ENCODE data around the gene NAT8L.

The NAT8L gene

GRCh38 chr4:2040391-2041238 is 18.5 kb upstream of the NAT8L start:
- H3K27ac ChIP-seq (ENCODE audit: low read length): no peak overlapping the region
- H3K9me3 ChIP-seq (ENCODE audit: control insufficient read depth in 2 of 2, low read length in 2 of 2): no peaks in the 10 kb centered on the region
- H3K4me1 ChIP-seq (ENCODE audit: control insufficient read depth, insufficient read depth, low read length): peaks cover 9% of the 10 kb centered on the region
- no peaks in the 10 kb centered on the region for H3K36me3 ChIP-seq (ENCODE audit: control insufficient read depth in 2 of 2, insufficient read depth in 2 of 2, low read length in 2 of 2)
- H3K4me3 ChIP-seq (ENCODE audit: low read length in 2 of 2): peak overlapping the region in 1 of 2 donors; percentile 74
- no peak overlapping the region for H3K9ac ChIP-seq (ENCODE audit: low read length in 2 of 2)
- peaks cover 20 to 33% of the 10 kb centered on the region in 2 donors for H3K27me3 ChIP-seq (ENCODE audit: control insufficient read depth in 1 of 2, insufficient read depth in 2 of 2, low read length in 2 of 2)

DNA sequence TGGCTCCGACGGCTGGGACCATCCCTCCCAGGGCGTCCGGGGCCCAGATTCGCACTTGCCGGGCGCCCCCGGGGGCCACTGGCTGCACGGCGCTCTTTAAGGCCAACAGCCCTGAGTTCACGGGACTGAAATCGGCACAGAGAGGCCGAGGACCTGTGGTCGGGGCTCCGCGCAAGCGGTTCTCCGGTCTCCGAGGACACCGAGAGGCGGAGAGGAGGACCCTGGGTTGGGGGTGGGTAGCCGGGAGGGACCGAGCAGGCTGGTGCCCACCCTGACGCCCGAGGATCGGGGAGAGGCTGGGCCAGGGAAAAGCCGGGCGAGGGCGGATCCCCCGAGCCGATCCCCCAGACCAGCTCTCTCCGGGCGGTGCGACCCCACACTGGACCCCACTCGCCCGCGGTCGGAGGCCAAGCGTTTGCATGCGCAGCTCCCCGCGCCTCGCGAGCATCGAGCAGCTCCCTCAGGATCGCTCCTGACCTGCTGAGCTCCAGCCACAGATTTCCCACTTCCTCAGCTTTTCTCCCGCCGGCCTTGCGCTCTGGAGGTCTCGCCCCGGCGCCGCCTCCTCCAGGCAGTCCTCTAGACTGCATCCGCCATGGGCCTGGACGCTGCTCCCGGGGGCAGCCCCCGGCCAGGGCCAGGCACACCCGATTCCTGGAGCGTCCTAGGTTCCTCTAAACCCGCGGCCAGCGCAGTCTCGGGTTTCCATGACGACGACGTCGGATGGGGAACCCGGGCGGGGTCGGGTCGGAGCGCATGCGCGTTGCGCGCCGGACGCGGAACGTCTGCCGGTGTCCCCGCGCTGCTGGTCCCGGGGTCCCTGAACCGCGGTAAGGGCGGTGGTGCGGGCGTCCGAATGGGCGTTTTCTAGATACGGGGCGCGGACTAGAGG is 17.6 kb upstream of the NAT8L start:
- no peak overlapping the region for H3K9ac ChIP-seq (ENCODE audit: low read length in 2 of 2)

DNA sequence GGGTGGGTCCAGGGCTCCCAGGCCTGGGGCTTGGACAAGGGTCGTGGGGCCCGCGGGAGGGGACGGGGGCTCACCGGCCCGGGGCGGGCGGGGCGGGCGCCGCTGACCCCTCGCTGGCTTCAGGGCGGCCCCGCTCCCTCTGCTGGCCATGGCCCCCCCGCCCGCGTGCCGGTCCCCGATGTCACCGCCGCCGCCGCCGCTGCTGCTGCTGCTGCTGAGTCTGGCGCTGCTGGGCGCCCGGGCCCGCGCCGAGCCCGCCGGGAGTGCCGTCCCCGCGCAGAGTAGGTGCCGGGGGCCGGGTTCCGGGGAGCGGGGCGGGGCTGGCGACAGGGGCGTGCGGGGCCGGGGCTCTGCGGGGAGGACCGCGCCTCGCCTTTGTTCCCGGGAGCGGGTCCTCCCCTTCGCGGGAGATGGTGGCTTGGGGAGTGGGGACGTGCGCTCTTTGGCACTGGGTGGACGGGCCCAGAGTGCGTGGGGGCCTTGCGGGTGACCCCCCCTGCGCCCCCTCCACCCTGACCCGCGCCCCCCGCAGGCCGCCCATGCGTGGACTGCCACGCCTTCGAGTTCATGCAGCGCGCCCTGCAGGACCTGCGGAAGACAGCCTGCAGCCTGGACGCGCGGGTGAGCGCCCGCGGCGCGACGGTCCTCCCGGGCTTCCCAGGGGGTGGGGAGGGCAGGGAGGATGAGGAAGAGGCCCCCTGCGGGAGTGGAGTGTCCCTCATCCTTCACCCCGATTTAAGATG is 16.8 kb upstream of the NAT8L start:
- H3K9ac ChIP-seq (ENCODE audit: low read length in 2 of 2): no peak overlapping the region
- peaks cover 19 to 46% of the 10 kb centered on the region in 2 donors for H3K27me3 ChIP-seq (ENCODE audit: control insufficient read depth in 1 of 2, insufficient read depth in 2 of 2, low read length in 2 of 2)
- H3K27ac ChIP-seq (ENCODE audit: low read length): no peak overlapping the region
- H3K9me3 ChIP-seq (ENCODE audit: control insufficient read depth in 2 of 2, low read length in 2 of 2): no peaks in the 10 kb centered on the region
- no peaks in the 10 kb centered on the region for H3K36me3 ChIP-seq (ENCODE audit: control insufficient read depth in 2 of 2, insufficient read depth in 2 of 2, low read length in 2 of 2)
- peak overlapping the region in 1 of 2 donors; percentile 74 for H3K4me3 ChIP-seq (ENCODE audit: low read length in 2 of 2)
- peaks cover 9% of the 10 kb centered on the region for H3K4me1 ChIP-seq (ENCODE audit: control insufficient read depth, insufficient read depth, low read length)

More for the DNA sequence above, 17.6 kb upstream of the NAT8L start:
- H3K9me3 ChIP-seq (ENCODE audit: control insufficient read depth in 2 of 2, low read length in 2 of 2): no peaks in the 10 kb centered on the region
- no peak overlapping the region for H3K27ac ChIP-seq (ENCODE audit: low read length)
- H3K4me1 ChIP-seq (ENCODE audit: control insufficient read depth, insufficient read depth, low read length): peaks cover 9% of the 10 kb centered on the region
- H3K36me3 ChIP-seq (ENCODE audit: control insufficient read depth in 2 of 2, insufficient read depth in 2 of 2, low read length in 2 of 2): no peaks in the 10 kb centered on the region
- peak overlapping the region; percentile 58 to 74 for H3K4me3 ChIP-seq (ENCODE audit: low read length in 2 of 2)
- H3K27me3 ChIP-seq (ENCODE audit: control insufficient read depth in 1 of 2, insufficient read depth in 2 of 2, low read length in 2 of 2): peaks cover 21 to 38% of the 10 kb centered on the region in 2 donors

GRCh38 chr4:2042947-2043395 is 16.2 kb upstream of the NAT8L start:
- H3K27ac ChIP-seq (ENCODE audit: low read length): no peak overlapping the region
- H3K27me3 ChIP-seq (ENCODE audit: control insufficient read depth in 1 of 2, insufficient read depth in 2 of 2, low read length in 2 of 2): peaks cover 23 to 46% of the 10 kb centered on the region in 2 donors
- no peak overlapping the region for H3K4me3 ChIP-seq (ENCODE audit: low read length in 2 of 2)

DNA sequence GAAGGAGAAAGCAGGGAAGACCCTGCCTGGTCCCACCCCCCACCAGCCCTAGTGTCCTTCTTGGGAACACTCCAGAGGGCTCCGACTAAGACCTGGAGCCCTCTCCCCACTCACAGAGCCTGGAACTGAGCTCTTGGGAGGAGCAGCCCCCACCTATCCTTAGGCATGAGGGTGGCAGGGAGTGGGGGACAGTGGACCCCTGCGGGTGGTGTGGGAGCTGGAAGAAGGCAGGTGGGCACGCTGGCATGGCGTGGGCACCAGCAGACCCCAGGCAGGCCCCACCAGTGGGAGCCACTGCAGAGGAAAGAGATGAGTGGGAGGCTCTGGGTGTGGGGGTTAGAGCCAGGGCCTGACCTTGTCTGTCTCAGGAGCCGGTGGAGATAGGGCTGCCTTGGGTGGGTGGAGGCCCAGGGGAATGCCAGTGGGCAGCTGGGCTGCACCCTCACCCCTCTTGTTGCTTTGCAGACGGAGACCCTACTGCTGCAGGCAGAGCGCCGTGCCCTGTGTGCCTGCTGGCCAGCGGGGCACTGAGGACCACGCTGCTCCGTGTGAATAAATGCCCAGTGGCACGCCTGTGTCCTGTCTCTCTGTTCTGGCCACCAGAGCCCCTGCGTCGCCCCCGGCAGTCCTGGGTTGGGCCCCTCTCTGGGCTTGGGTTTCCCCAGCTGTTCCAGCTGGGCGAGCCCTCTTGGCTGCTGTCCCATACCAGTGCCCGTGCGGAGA is 15.6 kb upstream of the NAT8L start:
- Histone ChIP-seq H3K27ac (ENCODE audit: low read length) (no peak overlapping the region), H3K9ac (ENCODE audit: low read length in 2 of 2) (no peak overlapping the region), H3K36me3 (ENCODE audit: control insufficient read depth in 2 of 2, insufficient read depth in 2 of 2, low read length in 2 of 2) (no peaks in the 10 kb centered on the region), H3K4me1 (ENCODE audit: control insufficient read depth, insufficient read depth, low read length) (peaks cover 9% of the 10 kb centered on the region), H3K4me3 (ENCODE audit: low read length in 2 of 2) (no peak overlapping the region), H3K9me3 (ENCODE audit: control insufficient read depth in 2 of 2, low read length in 2 of 2) (no peaks in the 10 kb centered on the region), H3K27me3 (ENCODE audit: control insufficient read depth in 1 of 2, insufficient read depth in 2 of 2, low read length in 2 of 2) (peaks cover 23 to 46% of the 10 kb centered on the region in 2 donors)

More at GRCh38 chr4:2042947-2043395, 16.2 kb upstream of the NAT8L start:
- Histone ChIP-seq H3K36me3 (ENCODE audit: control insufficient read depth in 2 of 2, insufficient read depth in 2 of 2, low read length in 2 of 2) (no peaks in the 10 kb centered on the region), H3K4me1 (ENCODE audit: control insufficient read depth, insufficient read depth, low read length) (peaks cover 9% of the 10 kb centered on the region), H3K9me3 (ENCODE audit: control insufficient read depth in 2 of 2, low read length in 2 of 2) (no peaks in the 10 kb centered on the region), H3K9ac (ENCODE audit: low read length in 2 of 2) (no peak overlapping the region)

GRCh38 chr4:2044119-2044485 is 15.0 kb upstream of the NAT8L start:
- Histone ChIP-seq H3K9me3 (ENCODE audit: control insufficient read depth in 2 of 2, low read length in 2 of 2) (no peaks in the 10 kb centered on the region), H3K4me3 (ENCODE audit: low read length in 2 of 2) (no peak overlapping the region), H3K4me1 (ENCODE audit: control insufficient read depth, insufficient read depth, low read length) (peaks cover 9% of the 10 kb centered on the region), H3K27me3 (ENCODE audit: control insufficient read depth in 1 of 2, insufficient read depth in 2 of 2, low read length in 2 of 2) (peaks cover 23 to 42% of the 10 kb centered on the region in 2 donors), H3K27ac (ENCODE audit: low read length) (no peak overlapping the region), H3K36me3 (ENCODE audit: control insufficient read depth in 2 of 2, insufficient read depth in 2 of 2, low read length in 2 of 2) (no peaks in the 10 kb centered on the region), H3K9ac (ENCODE audit: low read length in 2 of 2) (no peak overlapping the region)

DNA sequence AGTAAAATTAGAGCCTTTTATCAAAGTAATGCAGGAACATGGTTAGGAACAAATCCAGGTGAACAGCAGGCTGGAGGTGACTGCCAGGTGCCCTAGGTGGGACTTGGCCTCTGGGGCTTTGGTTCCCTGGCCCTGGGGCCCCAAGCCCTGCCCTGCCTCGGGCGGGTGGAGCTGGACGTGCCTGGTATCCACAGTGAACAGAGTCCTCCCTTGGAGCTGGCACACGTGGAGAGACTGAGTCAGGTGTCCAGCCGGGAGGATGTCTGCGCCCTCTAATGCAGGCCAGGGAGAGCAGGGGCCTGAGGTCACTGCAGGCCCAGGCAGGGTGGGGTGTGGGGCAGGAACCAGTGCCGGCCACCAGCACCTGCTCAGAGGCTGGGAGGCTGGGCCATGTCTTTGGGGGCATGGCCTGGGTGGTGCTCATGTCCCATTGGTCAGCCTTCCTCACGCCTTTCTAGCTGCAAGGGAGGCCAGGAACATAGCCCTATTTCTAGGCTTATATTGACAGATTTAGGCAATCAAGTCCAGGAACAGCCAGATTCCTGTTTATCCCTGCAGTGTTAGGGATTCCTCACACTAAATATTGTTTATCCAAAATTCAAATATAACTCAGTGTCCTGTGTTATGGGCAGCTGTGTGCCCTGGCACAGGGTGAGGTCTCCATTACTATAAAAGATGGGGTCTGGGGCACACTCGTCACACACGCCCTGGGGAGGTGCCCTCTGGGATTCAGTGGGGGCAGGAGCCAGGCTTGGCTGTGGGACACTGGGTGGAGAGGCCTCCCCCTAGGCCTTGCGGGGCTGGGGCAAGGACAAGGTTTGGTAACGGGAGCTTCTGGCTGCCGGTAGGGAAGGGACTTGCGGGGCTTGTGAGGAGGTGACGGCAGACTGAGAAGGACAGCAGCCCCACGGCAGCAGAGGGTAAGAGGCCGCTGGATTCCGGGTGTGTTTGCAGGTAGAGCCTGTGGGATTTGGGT is 14.3 kb upstream of the NAT8L start:
- Histone ChIP-seq H3K9me3 (ENCODE audit: control insufficient read depth in 2 of 2, low read length in 2 of 2) (no peaks in the 10 kb centered on the region), H3K4me1 (ENCODE audit: control insufficient read depth, insufficient read depth, low read length) (peaks cover 9% of the 10 kb centered on the region), H3K36me3 (ENCODE audit: control insufficient read depth in 2 of 2, insufficient read depth in 2 of 2, low read length in 2 of 2) (no peaks in the 10 kb centered on the region), H3K27me3 (ENCODE audit: control insufficient read depth in 1 of 2, insufficient read depth in 2 of 2, low read length in 2 of 2) (peaks cover 23 to 42% of the 10 kb centered on the region in 2 donors), H3K27ac (ENCODE audit: low read length) (no peak overlapping the region), H3K4me3 (ENCODE audit: low read length in 2 of 2) (no peak overlapping the region), H3K9ac (ENCODE audit: low read length in 2 of 2) (no peak overlapping the region)

GRCh38 chr4:2045518-2045951 is 13.6 kb upstream of the NAT8L start:
- no peak overlapping the region for H3K9ac ChIP-seq (ENCODE audit: low read length in 2 of 2)
- H3K4me1 ChIP-seq (ENCODE audit: control insufficient read depth, insufficient read depth, low read length): peaks cover 9% of the 10 kb centered on the region
- peaks cover 25 to 38% of the 10 kb centered on the region in 2 donors for H3K27me3 ChIP-seq (ENCODE audit: control insufficient read depth in 1 of 2, insufficient read depth in 2 of 2, low read length in 2 of 2)
- H3K27ac ChIP-seq (ENCODE audit: low read length): no peak overlapping the region
- no peak overlapping the region for H3K4me3 ChIP-seq (ENCODE audit: low read length in 2 of 2)
- no peaks in the 10 kb centered on the region for H3K36me3 ChIP-seq (ENCODE audit: control insufficient read depth in 2 of 2, insufficient read depth in 2 of 2, low read length in 2 of 2)
- H3K9me3 ChIP-seq (ENCODE audit: control insufficient read depth in 2 of 2, low read length in 2 of 2): no peaks in the 10 kb centered on the region

All from stomach smooth muscle (tissue), 2 donors.